ENCODE data around the gene NSD2. TPM values are rescaled to one million over a fixed set of nuclear protein-coding genes. Genes with fewer than 3 reads are reported as not detected.
A peak's percentile ranks its signal among the peaks of the same experiment; 100 is the strongest.

Gene NSD2
- total and polyA plus RNA-seq, 7 donors: 7.2 to 57.9 (median 36.0) TPM

GRCh38 chr4:1855333-1856070 is 15.7 kb upstream of the NSD2 start:
- intact Hi-C loops (cut with DNase I): loop anchor here (1.0 to 5.0 kb wide), 3 partner anchors 15 to 143 kb away; partner anchors contain the start of gene SLBP
- peak overlapping the region; percentile 38 to 90 (median 74) for H3K4me3 ChIP-seq
- peak overlapping the region; percentile 83 to 87 (median 86) for H3K27ac ChIP-seq
- H3K27me3 ChIP-seq: no peaks in the 10 kb centered on the region
- peak; percentile 73 for DNase-seq
- WGBS, 2 donors: 1% methylated on average over 92 of the region's 92 CpGs
- H3K9me3 ChIP-seq: no peaks in the 10 kb centered on the region
- H3K4me1 ChIP-seq: peaks cover 0 to 38% (median 29%) of the 10 kb centered on the region in 4 donors
- TF ChIP-seq EP300 (IDR thresholded peaks at IDR 0.05) (no peak), POLR2A (IDR thresholded peaks at IDR 0.05) (no peak), POLR2AphosphoS5 (IDR thresholded peaks at IDR 0.05) (no peak), CTCF (IDR thresholded peaks at IDR 0.05) (no peak)
- H3K36me3 ChIP-seq: no peaks in the 10 kb centered on the region

GRCh38 chr4:1856071-1856942 is 14.9 kb upstream of the NSD2 start, which contains the start of gene LETM1:
Gene LETM1, minus strand, starts transcription at chr4:1856156. Its CDS starts 206 bp downstream, at chr4:1855950.
- peaks cover 0 to 33% (median 29%) of the 10 kb centered on the region in 4 donors for H3K4me1 ChIP-seq
- H3K36me3 ChIP-seq: no peaks in the 10 kb centered on the region
- intact Hi-C loops (cut with DNase I): loop anchor here (1.0 to 5.0 kb wide), 3 partner anchors 14 to 144 kb away; partner anchors contain the start of gene SLBP
- no peaks in the 10 kb centered on the region for H3K9me3 ChIP-seq
- WGBS, 2 donors: 0% methylated on average over 107 of the region's 107 CpGs
- H3K27me3 ChIP-seq: no peaks in the 10 kb centered on the region
- peak; percentile 66 to 85 (median 84) for TF ChIP-seq POLR2AphosphoS5 (IDR thresholded peaks at IDR 0.05)
- no peak for TF ChIP-seq EP300 (IDR thresholded peaks at IDR 0.05)
- peak in 1 of 4 experiments; percentile 0 for TF ChIP-seq CTCF (IDR thresholded peaks at IDR 0.05)
- TF ChIP-seq POLR2A (IDR thresholded peaks at IDR 0.05): peak; percentile 34 to 41
- DNase-seq: peak; percentile 98
- H3K4me3 ChIP-seq: peak within 1 kb of the TSS; percentile 70 to 90 (median 76)
- H3K27ac ChIP-seq: peak within 1 kb of the TSS; percentile 83 to 87 (median 86)

DNA sequence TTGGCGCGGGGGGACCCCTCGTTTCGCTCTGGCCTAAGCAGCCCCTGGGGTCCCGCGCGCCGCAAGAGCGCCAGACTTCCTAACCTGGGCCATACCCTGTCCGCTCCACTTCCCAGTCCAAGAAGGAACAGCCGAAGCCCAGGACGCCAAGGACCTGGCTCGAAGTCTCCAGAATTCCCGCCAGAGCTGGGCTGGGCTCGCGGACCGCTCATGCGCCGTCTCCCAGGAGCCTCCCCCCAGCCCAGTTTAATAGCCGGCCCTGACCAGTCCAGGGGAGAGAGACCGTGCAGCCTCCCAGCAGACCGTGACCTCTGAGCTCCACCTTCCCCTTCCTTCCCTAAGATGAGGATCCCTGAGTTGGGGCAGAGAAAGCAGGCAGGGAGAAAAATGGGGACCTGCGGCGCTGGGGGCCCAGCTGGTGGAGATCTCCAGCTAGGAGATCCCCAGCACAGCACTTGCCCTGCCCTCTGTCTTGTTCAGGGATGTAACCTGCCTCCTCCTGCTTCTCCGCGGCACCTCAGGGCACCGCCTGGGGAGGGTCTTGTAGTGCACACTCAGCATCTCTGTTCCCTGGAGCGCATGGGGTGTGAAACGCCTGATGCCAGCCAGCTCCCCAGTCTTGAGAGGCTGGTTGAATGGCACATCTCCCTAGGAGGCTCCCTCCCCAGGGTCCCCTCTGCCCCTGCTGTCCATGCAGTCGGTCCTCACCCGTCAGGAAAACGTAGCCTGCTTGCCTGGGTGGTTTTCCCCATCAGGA is 14.1 kb upstream of the NSD2 start:
- no peaks in the 10 kb centered on the region for H3K36me3 ChIP-seq
- peak; percentile 79 for DNase-seq
- H3K4me1 ChIP-seq: peaks cover 0 to 25% (median 23%) of the 10 kb centered on the region in 4 donors
- intact Hi-C loops (cut with DNase I): loop anchor here (1.0 to 5.0 kb wide), 3 partner anchors 13 to 145 kb away; partner anchors contain the start of gene SLBP
- peak in 1 of 2 donors; percentile 13 for TF ChIP-seq POLR2A (IDR thresholded peaks at IDR 0.05)
- no peak for TF ChIP-seq POLR2AphosphoS5 (IDR thresholded peaks at IDR 0.05)
- no peak for TF ChIP-seq EP300 (IDR thresholded peaks at IDR 0.05)
- TF ChIP-seq CTCF (IDR thresholded peaks at IDR 0.05): no peak
- H3K27ac ChIP-seq: peak overlapping the region; percentile 83 to 87 (median 86)
- 20 to 26% methylated on average over 32 of the region's 32 CpGs for WGBS, 2 donors
- H3K27me3 ChIP-seq: peaks cover 0 to 4% (median 3%) of the 10 kb centered on the region in 3 donors
- no peaks in the 10 kb centered on the region for H3K9me3 ChIP-seq
- H3K4me3 ChIP-seq: peak overlapping the region; percentile 70 to 90 (median 76)

DNA sequence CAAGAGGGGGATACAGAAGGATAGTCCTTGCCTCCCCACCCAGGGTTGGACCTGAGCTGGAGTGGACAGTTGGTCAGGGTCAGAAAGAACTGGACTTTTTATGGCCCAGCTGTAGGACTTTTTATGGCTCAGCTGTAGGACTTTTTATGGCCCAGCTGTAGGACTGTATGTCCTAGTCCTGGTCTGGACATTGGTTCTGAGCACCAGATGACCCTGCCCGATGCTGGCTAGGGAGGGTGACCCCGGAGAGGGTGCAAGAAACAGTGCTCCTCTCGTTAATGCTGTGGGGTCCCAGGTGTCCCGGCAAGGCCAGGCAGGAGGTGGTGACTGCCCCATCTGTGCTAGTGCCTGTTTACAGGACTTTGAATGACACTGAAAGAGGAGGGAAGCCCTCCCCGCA is 13.3 kb upstream of the NSD2 start:
- no peak for TF ChIP-seq EP300 (IDR thresholded peaks at IDR 0.05)
- no peak for TF ChIP-seq POLR2A (IDR thresholded peaks at IDR 0.05)
- no peak for TF ChIP-seq CTCF (IDR thresholded peaks at IDR 0.05)
- no peak for TF ChIP-seq POLR2AphosphoS5 (IDR thresholded peaks at IDR 0.05)
- Histone ChIP-seq H3K4me1 (peaks cover 0 to 26% (median 23%) of the 10 kb centered on the region in 4 donors), H3K9me3 (no peaks in the 10 kb centered on the region), H3K36me3 (no peaks in the 10 kb centered on the region), H3K27ac (no peak overlapping the region), H3K27me3 (peaks cover 0 to 12% (median 11%) of the 10 kb centered on the region in 3 donors), H3K4me3 (no peak overlapping the region)
- 54 to 78% methylated on average over 5 of the region's 5 CpGs for WGBS, 2 donors
- no peak for DNase-seq
- intact Hi-C loops (cut with DNase I): loop anchor here (5.0 kb wide), 2 partner anchors 39 to 146 kb away; partner anchors contain the start of gene SLBP

Measured in sigmoid colon (tissue), 7 donors.